Endothelial cell of umbilical vein (primary cell): ENCODE measurements around the gene DGKH. TPM values are rescaled to one million over a fixed set of nuclear protein-coding genes. Genes with fewer than 3 reads are reported as not detected.
"Not testable (repeated sequence)": the region's sequence is repeated elsewhere in the genome, so short reads cannot be mapped to it uniquely, and the experiment has no call there.

Experiments used
- BruUV-seq: library from RNA; stranded (reverse); fragments of 400-500 nt; replicated peaks from 2 replicates; lab custom pipeline; 2021; lab: Mats Ljungman, UMichigan
- CTCF ChIA-PET: fragments of 300-600, 350-600 bp; sonication (Branson Sonifier 250); formaldehyde crosslinking; loops from one replicate; lab custom pipeline; 2021; ENCODE audit warnings: antibody characterized with exemption, inconsistent platforms; lab: Charles Lee
- POLR2A ChIA-PET: fragments of 300-600, 350-600 bp; sonication (Branson Sonifier 250); formaldehyde crosslinking; loops from one replicate; lab custom pipeline; 2021; ENCODE audit warnings: antibody characterized with exemption, inconsistent platforms; lab: Charles Lee
- DNase-seq: peaks from one replicate; pipeline ENCODE4 v3.0.0-alpha.2; 2011; ENCODE audit warnings: low read depth, low spot score
- FAIRE-seq: peaks from 2 replicates; lab custom pipeline; 2011; peaks lifted over from hg19 to GRCh38; lab: Jason Lieb, UNC
- H2AFZ ChIP-seq: 2 replicates; pipeline ENCODE4 v1.6.0; 2012; ENCODE audit warnings: low read depth, low read length, control low read depth, inconsistent platforms
- H3K27ac ChIP-seq: 2 replicates; pipeline ENCODE4 v1.5.1; 2011; ENCODE audit warnings: low read depth, mild to moderate bottlenecking, control low read depth, low read length, moderate library complexity; ENCODE audit not compliant: insufficient read depth
- H3K27me3 ChIP-seq, 2 experiments: 2 replicates each; pipeline versions ENCODE4 v1.6.0 to v1.6.1; 2011; ENCODE audit warnings: low read length in 2 of 2, mixed read lengths in 1 of 2; ENCODE audit not compliant: control insufficient read depth in 2 of 2, insufficient read depth in 2 of 2
- H3K36me3 ChIP-seq, 2 experiments: 2 replicates in 1 of 2; 3 replicates in 1 of 2; pipeline ENCODE4 v1.5.1; 2011; ENCODE audit warnings: low read length in 2 of 2, mild to moderate bottlenecking in 1 of 2, moderate library complexity in 1 of 2; ENCODE audit not compliant: control insufficient read depth in 2 of 2, insufficient read depth in 2 of 2; ENCODE audit errors: extremely low read depth in 1 of 2
- H3K4me1 ChIP-seq: 3 replicates; pipeline ENCODE4 v1.5.1; 2011; ENCODE audit warnings: mild to moderate bottlenecking, low read length; ENCODE audit not compliant: control insufficient read depth, insufficient read depth; ENCODE audit errors: extremely low read depth
- H3K4me2 ChIP-seq: 2 replicates; pipeline ENCODE4 v1.6.1; 2011; ENCODE audit warnings: low read length, control low read depth, mixed read lengths; ENCODE audit not compliant: insufficient read depth
- H3K4me3 ChIP-seq, 3 experiments: fragments of 200-600 bp in 1 of 3; sonication (generic), shearing (Covaris generic) in 1 of 3; replicated peaks in 1 of 3; 2 replicates each; pipeline ENCODE4 v1.5.1; 2011 to 2016; ENCODE audit warnings: control low read depth in 3 of 3, low read length in 3 of 3, mild to moderate bottlenecking in 2 of 3, inconsistent platforms in 1 of 3, low read depth in 1 of 3, moderate library complexity in 1 of 3; ENCODE audit not compliant: insufficient read depth in 1 of 3
- H3K79me2 ChIP-seq: 2 replicates; pipeline ENCODE4 v1.6.0; 2012; ENCODE audit warnings: low read length, inconsistent platforms; ENCODE audit not compliant: control insufficient read depth, insufficient read depth
- H3K9ac ChIP-seq: replicated peaks from 2 replicates; pipeline ENCODE3; 2011; ENCODE audit warnings: low read length, control low read depth; ENCODE audit not compliant: insufficient read depth; ENCODE audit errors: extremely low read depth
- H3K9me1 ChIP-seq: replicated peaks from 3 replicates; pipeline ENCODE4 v1.6.0; 2011; ENCODE audit warnings: mild to moderate bottlenecking, low read length; ENCODE audit not compliant: control insufficient read depth, insufficient read depth; ENCODE audit errors: extremely low read depth
- H3K9me3 ChIP-seq: replicated peaks from 2 replicates; pipeline ENCODE4 v1.5.1; 2012; ENCODE audit warnings: low read length, inconsistent platforms; ENCODE audit not compliant: control insufficient read depth, insufficient read depth
- H4K20me1 ChIP-seq: replicated peaks from 2 replicates; pipeline ENCODE3; 2011; ENCODE audit warnings: mild to moderate bottlenecking, low read length; ENCODE audit not compliant: control insufficient read depth, insufficient read depth; ENCODE audit errors: extremely low read depth
- CTCF ChIP-seq, 2 donors: IDR thresholded peaks; 1 replicate in 1 of 2; 2 replicates in 1 of 2; pipeline ENCODE4 v1.5.1; 2011; ENCODE audit warnings: low read length in 2 of 2, mild to moderate bottlenecking in 2 of 2, moderate library complexity in 2 of 2, control low read depth in 1 of 2, inconsistent platforms in 1 of 2, low read depth in 1 of 2; ENCODE audit not compliant: insufficient read depth in 1 of 2; ENCODE audit errors: extremely low read depth in 1 of 2
- EZH2 ChIP-seq: IDR thresholded peaks from 2 replicates; pipeline ENCODE4 v1.6.1; 2012; ENCODE audit warnings: borderline replicate concordance, low read depth, mild to moderate bottlenecking, moderate library complexity, low read length, inconsistent platforms; ENCODE audit not compliant: severe bottlenecking
- FOS ChIP-seq: IDR thresholded peaks from 2 replicates; pipeline ENCODE4 v1.6.1; 2011; ENCODE audit warnings: mild to moderate bottlenecking, low read length, moderate library complexity, borderline replicate concordance; ENCODE audit not compliant: insufficient read depth
- GATA2 ChIP-seq: IDR thresholded peaks from 2 replicates; pipeline ENCODE4 v1.7.0; 2011; ENCODE audit warnings: low read depth, mild to moderate bottlenecking, moderate library complexity, mixed read lengths, low read length; ENCODE audit not compliant: insufficient read length, insufficient read depth
- JUN ChIP-seq: IDR thresholded peaks from 2 replicates; pipeline ENCODE4 v1.6.1; 2011; ENCODE audit warnings: borderline replicate concordance, low read depth; ENCODE audit not compliant: insufficient read length, insufficient read depth
- MAX ChIP-seq: IDR thresholded peaks from 2 replicates; pipeline ENCODE4 v1.6.1; 2011; ENCODE audit not compliant: insufficient read depth, insufficient read length
- MYC ChIP-seq: IDR thresholded peaks from one replicate; pipeline ENCODE4 v1.6.1; 2011; ENCODE audit warnings: mild to moderate bottlenecking, low read depth, low read length
- POLR2A ChIP-seq: IDR thresholded peaks from 2 replicates; pipeline ENCODE4 v1.6.1; 2012; ENCODE audit warnings: low read depth, mild to moderate bottlenecking, control low read depth, low read length
- POLR2AphosphoS5 ChIP-seq: IDR thresholded peaks from 2 replicates; pipeline ENCODE4 v1.6.1; 2012; ENCODE audit warnings: low read depth, mild to moderate bottlenecking, control low read depth, low read length, moderate library complexity; ENCODE audit not compliant: insufficient read depth
- dilution Hi-C: fragments of 300-500 bp; cut with MboI; formaldehyde crosslinking; loops from one replicate; pipeline ENCODE4 v1.15.0; 2019; ENCODE audit warnings: low sequenced_read_pairs; ENCODE audit not compliant: extremely low pct_ligation_motif_present
- intact Hi-C: fragments of 100-400 bp; cut with micrococcal nuclease; formaldehyde crosslinking; loops from one replicate; pipeline ENCODE4 v1.10.0; 2022
- polyA plus RNA-seq, 4 experiments: library from polyadenylated mRNA; depleted of rRNA in 3 of 4; stranded (reverse) in 3 of 4; unstranded in 1 of 4; fragments of >200 nt; gene quantifications; 2 replicates each; pipeline versions ENCODE4 v1.2.1 to v1.2.3, GENCODE V29; 2011 to 2012; ENCODE audit warnings: missing spikeins in 1 of 4
- total RNA-seq: library from RNA; stranded (reverse); gene quantifications from 2 replicates; pipeline ENCODE4 v1.2.3, GENCODE V29; 2021

The DGKH gene
- total and polyA plus RNA-seq, 2 donors (not counting 3 experiments of a cell fraction or from before 2014, with no cell fraction given), result 4.1 to 30.1 TPM

GRCh38 chr13:42068886-42069285 is 20.4 kb downstream of the DGKH start:
- DNase-seq (no peak), FAIRE-seq (no peak)
- H3K4me3 ChIP-seq, result no peak overlapping the region
- POLR2A ChIA-PET, result no interaction called here
- dilution Hi-C loops (no loop called here), intact Hi-C loops (no loop called here)
- H4K20me1 ChIP-seq, result peaks cover 2% of the 10 kb centered on the region
- CTCF ChIA-PET, result interaction anchor here (1.1 kb wide), 1 partner anchor 9 kb away, joined by 4 read pairs; no protein-coding TSS in a partner anchor
- no peak overlapping the region for H3K9ac ChIP-seq
- H2AFZ ChIP-seq, result no peak overlapping the region
- no TSS peak for BruUV-seq
- peaks cover 14% of the 10 kb centered on the region for H3K4me1 ChIP-seq
- no peak overlapping the region for H3K4me2 ChIP-seq
- peaks cover 11% of the 10 kb centered on the region for H3K79me2 ChIP-seq
- no peaks in the 10 kb centered on the region for H3K27me3 ChIP-seq
- no peaks in the 10 kb centered on the region for H3K9me3 ChIP-seq
- no peak overlapping the region for H3K27ac ChIP-seq
- H3K9me1 ChIP-seq, result no peaks in the 10 kb centered on the region
- TF ChIP-seq MYC (no peak), FOS (no peak), CTCF (IDR thresholded peaks at IDR 0.05; ENCODE audit: extremely low read depth in 1 of 2, insufficient read depth in 1 of 2, low read depth in 1 of 2, low read length in 2 of 2) (no peak), POLR2AphosphoS5 (no peak), GATA2 (no peak), MAX (no peak), EZH2 (no peak), JUN (no peak), POLR2A (no peak)
- no peaks in the 10 kb centered on the region for H3K36me3 ChIP-seq

DNA sequence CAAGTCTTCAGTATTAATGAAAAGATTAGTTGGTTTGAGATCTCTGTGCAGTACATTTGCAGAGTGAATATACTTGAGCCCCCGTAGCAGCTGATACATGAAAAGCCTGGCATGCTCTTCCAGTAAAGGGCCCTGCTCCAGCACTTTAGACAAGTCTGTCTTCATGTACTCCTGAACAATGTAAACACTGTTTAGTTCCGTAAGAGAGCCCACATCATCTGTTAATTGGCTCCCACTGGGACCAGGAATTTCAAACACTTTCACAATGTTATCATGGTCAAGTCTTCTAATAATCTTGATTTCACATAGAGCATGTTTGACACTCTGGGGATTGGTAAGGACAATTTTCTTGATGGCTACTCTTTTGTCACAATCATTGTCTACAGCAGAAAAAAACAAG is 22.2 kb downstream of the DGKH start:
- H2AFZ ChIP-seq, H3K9me1 ChIP-seq, H3K79me2 ChIP-seq, H3K27me3 ChIP-seq, POLR2A ChIA-PET, H3K4me3 ChIP-seq, FAIRE-seq, H3K4me1 ChIP-seq, H3K27ac ChIP-seq, BruUV-seq, DNase-seq, dilution Hi-C loops, H3K4me2 ChIP-seq, H3K9me3 ChIP-seq, H3K9ac ChIP-seq, H3K36me3 ChIP-seq, intact Hi-C loops, H4K20me1 ChIP-seq: not testable (repeated sequence)
- CTCF ChIA-PET, result interaction anchor here (0.9 kb wide), 1 partner anchor 15 kb away, joined by 4 read pairs; no protein-coding TSS in a partner anchor

DNA sequence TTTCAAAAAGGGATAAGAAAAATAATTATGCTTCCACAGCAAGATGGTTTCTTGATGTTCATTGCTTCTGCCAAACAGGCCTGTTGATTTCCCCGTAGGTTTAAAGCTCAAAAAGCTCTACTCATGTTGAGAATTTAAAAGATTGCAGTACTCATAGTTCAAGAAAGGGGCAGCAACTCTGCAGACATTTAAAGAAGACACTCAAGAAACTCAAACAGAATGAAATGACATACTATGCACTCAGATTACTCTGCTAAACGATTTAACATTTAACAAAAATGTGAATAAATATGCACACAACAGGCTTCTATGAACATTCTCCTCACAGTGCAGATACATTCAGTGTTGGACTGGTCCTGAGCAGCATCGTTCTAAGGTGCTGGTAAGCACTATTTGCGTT is 22.7 kb downstream of the DGKH start:
- H3K27ac ChIP-seq, DNase-seq, H2AFZ ChIP-seq, BruUV-seq, intact Hi-C loops, H3K4me3 ChIP-seq, H3K9ac ChIP-seq, H3K36me3 ChIP-seq, H4K20me1 ChIP-seq, H3K9me1 ChIP-seq, H3K79me2 ChIP-seq, H3K27me3 ChIP-seq, H3K4me2 ChIP-seq, POLR2A ChIA-PET, H3K9me3 ChIP-seq, dilution Hi-C loops, H3K4me1 ChIP-seq, FAIRE-seq: not testable (repeated sequence)
- CTCF ChIA-PET, result interaction anchor here (1.0 kb wide), 1 partner anchor 24 kb away, joined by 3 read pairs; no protein-coding TSS in a partner anchor
